ENCODE measurements around the gene DYRK3.

DYRK3 gene

DNA sequence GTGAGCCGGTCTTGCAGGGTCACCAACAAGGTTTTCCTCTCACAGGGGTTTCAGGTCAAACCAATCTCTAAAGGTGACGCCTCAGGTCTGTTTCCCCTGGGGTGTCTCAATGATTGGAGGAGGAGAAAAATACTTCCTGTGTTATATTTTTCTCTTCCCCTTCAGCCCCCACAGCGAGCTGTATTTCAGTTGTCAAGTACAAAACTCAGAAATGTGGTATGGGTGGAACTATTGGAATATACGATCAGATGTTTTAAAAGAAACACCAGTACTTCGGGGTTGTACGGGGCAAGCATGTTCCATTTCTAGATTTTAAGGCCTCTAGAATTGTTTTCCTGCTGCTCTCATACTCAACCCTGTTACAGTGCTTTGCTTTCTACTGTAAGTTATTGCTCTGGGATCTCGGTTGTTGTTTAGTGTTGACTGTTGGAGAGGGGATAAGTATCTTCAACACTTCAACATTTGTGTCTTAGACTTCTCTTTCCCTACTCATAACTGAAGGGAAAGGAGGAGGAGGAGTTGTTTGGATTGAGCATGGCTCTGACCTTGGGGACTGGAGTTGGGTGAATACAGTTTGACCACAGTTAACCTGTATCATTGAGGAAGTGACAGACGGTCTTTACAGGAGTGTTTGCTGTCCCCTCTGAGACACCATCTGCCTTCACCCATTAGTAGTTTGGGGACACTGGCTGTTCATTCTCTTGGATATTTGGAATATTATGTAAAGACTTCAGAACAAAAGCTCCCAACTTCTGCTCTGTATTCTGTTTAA is 51.3 kb downstream of the DYRK3 start:
- H3K9ac ChIP-seq (ENCODE audit: low read depth in 1 of 2, low read length in 2 of 2): peak overlapping the region; percentile 89 to 94
- peaks cover 72 to 73% of the 10 kb centered on the region in 2 donors for H3K4me1 ChIP-seq (ENCODE audit: control insufficient read depth in 1 of 2, insufficient read depth in 2 of 2, low read length in 2 of 2)
- H3K27me3 ChIP-seq (ENCODE audit: control insufficient read depth in 1 of 2, insufficient read depth in 2 of 2, low read length in 2 of 2): no peaks in the 10 kb centered on the region
- no peaks in the 10 kb centered on the region for H3K36me3 ChIP-seq (ENCODE audit: control insufficient read depth in 1 of 2, insufficient read depth in 2 of 2, low read length in 2 of 2)
- peak overlapping the region; percentile 92 for H3K27ac ChIP-seq (ENCODE audit: low read depth, low read length)
- no peaks in the 10 kb centered on the region for H3K9me3 ChIP-seq (ENCODE audit: control insufficient read depth in 1 of 2, low read length in 2 of 2)
- H3K4me3 ChIP-seq (ENCODE audit: low read depth in 1 of 2, low read length in 2 of 2): peak overlapping the region; percentile 85 to 92

GRCh38 chr1:206687251-206687914 is 52.0 kb downstream of the DYRK3 start:
- H3K4me1 ChIP-seq (ENCODE audit: control insufficient read depth in 1 of 2, insufficient read depth in 2 of 2, low read length in 2 of 2): peaks cover 75 to 76% of the 10 kb centered on the region in 2 donors
- no peaks in the 10 kb centered on the region for H3K9me3 ChIP-seq (ENCODE audit: control insufficient read depth in 1 of 2, low read length in 2 of 2)
- no peak overlapping the region for H3K27ac ChIP-seq (ENCODE audit: low read depth, low read length)
- peak overlapping the region; percentile 85 to 92 for H3K4me3 ChIP-seq (ENCODE audit: low read depth in 1 of 2, low read length in 2 of 2)
- no peaks in the 10 kb centered on the region for H3K27me3 ChIP-seq (ENCODE audit: control insufficient read depth in 1 of 2, insufficient read depth in 2 of 2, low read length in 2 of 2)
- H3K9ac ChIP-seq (ENCODE audit: low read depth in 1 of 2, low read length in 2 of 2): peak overlapping the region in 1 of 2 donors; percentile 89
- no peaks in the 10 kb centered on the region for H3K36me3 ChIP-seq (ENCODE audit: control insufficient read depth in 1 of 2, insufficient read depth in 2 of 2, low read length in 2 of 2)

GRCh38 chr1:206687915-206688442 is 52.6 kb downstream of the DYRK3 start:
- Histone ChIP-seq H3K27ac (ENCODE audit: low read depth, low read length) (no peak overlapping the region), H3K36me3 (ENCODE audit: control insufficient read depth in 1 of 2, insufficient read depth in 2 of 2, low read length in 2 of 2) (no peaks in the 10 kb centered on the region), H3K9me3 (ENCODE audit: control insufficient read depth in 1 of 2, low read length in 2 of 2) (no peaks in the 10 kb centered on the region), H3K27me3 (ENCODE audit: control insufficient read depth in 1 of 2, insufficient read depth in 2 of 2, low read length in 2 of 2) (no peaks in the 10 kb centered on the region), H3K9ac (ENCODE audit: low read depth in 1 of 2, low read length in 2 of 2) (peak overlapping the region in 1 of 2 donors; percentile 12), H3K4me3 (ENCODE audit: low read depth in 1 of 2, low read length in 2 of 2) (peak overlapping the region; percentile 28 to 92), H3K4me1 (ENCODE audit: control insufficient read depth in 1 of 2, insufficient read depth in 2 of 2, low read length in 2 of 2) (peaks cover 75 to 76% of the 10 kb centered on the region in 2 donors)

GRCh38 chr1:206690516-206690915 is 55.2 kb downstream of the DYRK3 start:
- Histone ChIP-seq H3K9me3 (ENCODE audit: control insufficient read depth in 1 of 2, low read length in 2 of 2) (no peaks in the 10 kb centered on the region), H3K9ac (ENCODE audit: low read depth in 1 of 2, low read length in 2 of 2) (no peak overlapping the region), H3K4me1 (ENCODE audit: control insufficient read depth in 1 of 2, insufficient read depth in 2 of 2, low read length in 2 of 2) (peaks cover 71 to 78% of the 10 kb centered on the region in 2 donors), H3K27me3 (ENCODE audit: control insufficient read depth in 1 of 2, insufficient read depth in 2 of 2, low read length in 2 of 2) (no peaks in the 10 kb centered on the region), H3K36me3 (ENCODE audit: control insufficient read depth in 1 of 2, insufficient read depth in 2 of 2, low read length in 2 of 2) (peaks cover 4 to 15% of the 10 kb centered on the region in 2 donors), H3K27ac (ENCODE audit: low read depth, low read length) (no peak overlapping the region), H3K4me3 (ENCODE audit: low read depth in 1 of 2, low read length in 2 of 2) (peak overlapping the region in 1 of 2 donors; percentile 1)

- peaks cover 7 to 22% of the 10 kb centered on the region in 2 donors for H3K36me3 ChIP-seq (ENCODE audit: control insufficient read depth in 1 of 2, insufficient read depth in 2 of 2, low read length in 2 of 2)
- H3K9ac ChIP-seq (ENCODE audit: low read depth in 1 of 2, low read length in 2 of 2): no peak overlapping the region
- H3K27me3 ChIP-seq (ENCODE audit: control insufficient read depth in 1 of 2, insufficient read depth in 2 of 2, low read length in 2 of 2): no peaks in the 10 kb centered on the region
- H3K4me1 ChIP-seq (ENCODE audit: control insufficient read depth in 1 of 2, insufficient read depth in 2 of 2, low read length in 2 of 2): peaks cover 71 to 81% of the 10 kb centered on the region in 2 donors
- H3K9me3 ChIP-seq (ENCODE audit: control insufficient read depth in 1 of 2, low read length in 2 of 2): no peaks in the 10 kb centered on the region
- H3K27ac ChIP-seq (ENCODE audit: low read depth, low read length): no peak overlapping the region
- no peak overlapping the region for H3K4me3 ChIP-seq (ENCODE audit: low read depth in 1 of 2, low read length in 2 of 2)
These were observed 56.3 kb downstream of the DYRK3 start for GRCh38 chr1:206691604-206692003.

DNA sequence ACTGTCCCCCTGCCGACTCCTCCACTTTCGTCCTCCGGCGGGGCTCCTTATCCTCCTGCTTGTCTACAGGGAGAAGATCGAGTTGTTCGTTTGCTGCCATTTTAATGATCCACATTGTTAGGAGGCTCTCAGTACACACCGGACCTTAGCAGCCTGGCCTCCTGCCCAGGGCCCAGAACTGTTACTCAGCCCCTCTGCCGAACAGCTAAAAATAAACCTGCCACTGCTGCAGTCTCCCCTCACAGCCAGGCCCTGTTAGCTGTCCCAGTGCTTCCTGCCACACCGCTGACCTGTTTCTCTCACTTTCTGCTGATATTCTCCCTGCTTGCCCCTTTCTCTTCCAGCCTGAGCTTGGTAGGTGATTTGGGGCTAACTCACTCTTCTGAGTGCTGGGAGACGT is 57.7 kb downstream of the DYRK3 start:
- peaks cover 69 to 76% of the 10 kb centered on the region in 2 donors for H3K4me1 ChIP-seq (ENCODE audit: control insufficient read depth in 1 of 2, insufficient read depth in 2 of 2, low read length in 2 of 2)
- no peak overlapping the region for H3K4me3 ChIP-seq (ENCODE audit: low read depth in 1 of 2, low read length in 2 of 2)
- H3K27me3 ChIP-seq (ENCODE audit: control insufficient read depth in 1 of 2, insufficient read depth in 2 of 2, low read length in 2 of 2): no peaks in the 10 kb centered on the region
- H3K27ac ChIP-seq (ENCODE audit: low read depth, low read length): peak overlapping the region; percentile 28
- peaks cover 10 to 28% of the 10 kb centered on the region in 2 donors for H3K36me3 ChIP-seq (ENCODE audit: control insufficient read depth in 1 of 2, insufficient read depth in 2 of 2, low read length in 2 of 2)
- no peaks in the 10 kb centered on the region for H3K9me3 ChIP-seq (ENCODE audit: control insufficient read depth in 1 of 2, low read length in 2 of 2)
- no peak overlapping the region for H3K9ac ChIP-seq (ENCODE audit: low read depth in 1 of 2, low read length in 2 of 2)

DNA sequence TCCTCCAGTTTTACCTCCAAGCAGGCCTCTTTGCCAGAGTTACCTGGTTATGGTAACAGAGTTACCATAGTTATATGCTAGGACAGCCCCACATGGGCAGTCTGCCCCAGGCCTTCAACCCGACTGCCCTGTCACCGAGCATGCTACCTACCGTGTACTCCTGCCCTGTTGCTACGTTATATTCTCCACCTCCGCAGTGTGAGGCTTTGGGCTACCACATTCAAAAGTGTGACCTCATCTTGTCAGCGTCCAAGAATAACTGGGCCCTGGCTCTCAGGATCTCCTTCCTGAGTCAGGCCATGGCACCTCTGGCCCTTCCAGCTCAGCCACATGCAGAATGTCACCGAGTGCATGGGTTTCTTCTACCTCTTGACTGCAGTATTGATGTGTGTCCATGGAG is 58.3 kb downstream of the DYRK3 start:
- no peak overlapping the region for H3K9ac ChIP-seq (ENCODE audit: low read depth in 1 of 2, low read length in 2 of 2)

GRCh38 chr1:206694171-206695124 is 59.1 kb downstream of the DYRK3 start:
- Histone ChIP-seq H3K9ac (ENCODE audit: low read depth in 1 of 2, low read length in 2 of 2) (no peak overlapping the region), H3K4me3 (ENCODE audit: low read depth in 1 of 2, low read length in 2 of 2) (no peak overlapping the region), H3K27ac (ENCODE audit: low read depth, low read length) (no peak overlapping the region), H3K4me1 (ENCODE audit: control insufficient read depth in 1 of 2, insufficient read depth in 2 of 2, low read length in 2 of 2) (peaks cover 62 to 70% of the 10 kb centered on the region in 2 donors), H3K36me3 (ENCODE audit: control insufficient read depth in 1 of 2, insufficient read depth in 2 of 2, low read length in 2 of 2) (peaks cover 11 to 30% of the 10 kb centered on the region in 2 donors), H3K9me3 (ENCODE audit: control insufficient read depth in 1 of 2, low read length in 2 of 2) (no peaks in the 10 kb centered on the region), H3K27me3 (ENCODE audit: control insufficient read depth in 1 of 2, insufficient read depth in 2 of 2, low read length in 2 of 2) (no peaks in the 10 kb centered on the region)

More for the DNA sequence above, 58.3 kb downstream of the DYRK3 start:
- H3K27me3 ChIP-seq (ENCODE audit: control insufficient read depth in 1 of 2, insufficient read depth in 2 of 2, low read length in 2 of 2): no peaks in the 10 kb centered on the region
- no peaks in the 10 kb centered on the region for H3K9me3 ChIP-seq (ENCODE audit: control insufficient read depth in 1 of 2, low read length in 2 of 2)
- H3K27ac ChIP-seq (ENCODE audit: low read depth, low read length): no peak overlapping the region
- H3K4me1 ChIP-seq (ENCODE audit: control insufficient read depth in 1 of 2, insufficient read depth in 2 of 2, low read length in 2 of 2): peaks cover 67 to 71% of the 10 kb centered on the region in 2 donors
- H3K4me3 ChIP-seq (ENCODE audit: low read depth in 1 of 2, low read length in 2 of 2): no peak overlapping the region
- H3K36me3 ChIP-seq (ENCODE audit: control insufficient read depth in 1 of 2, insufficient read depth in 2 of 2, low read length in 2 of 2): peaks cover 11 to 30% of the 10 kb centered on the region in 2 donors

DNA sequence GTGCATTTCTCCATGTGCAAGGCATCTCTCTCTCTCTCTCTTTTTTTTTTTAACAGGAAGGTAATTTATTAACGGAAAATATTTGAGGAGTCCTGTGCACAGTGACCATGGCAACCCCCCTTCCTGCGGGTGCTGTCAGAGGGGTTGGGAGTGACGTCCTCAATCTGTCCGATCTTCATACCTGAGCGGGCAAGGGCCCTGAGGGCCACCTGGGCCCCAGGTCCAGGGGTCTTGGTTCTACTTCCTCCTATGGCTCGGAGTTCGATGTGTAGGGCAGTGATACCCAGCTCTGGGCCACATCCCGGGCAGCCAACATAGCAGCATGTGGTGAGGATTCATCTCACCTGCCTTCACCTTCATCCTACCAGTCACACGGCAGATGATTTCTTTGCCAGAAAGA is 60.4 kb downstream of the DYRK3 start:
- H3K36me3 ChIP-seq (ENCODE audit: control insufficient read depth in 1 of 2, insufficient read depth in 2 of 2, low read length in 2 of 2): peaks cover 11 to 30% of the 10 kb centered on the region in 2 donors
- peaks cover 60 to 65% of the 10 kb centered on the region in 2 donors for H3K4me1 ChIP-seq (ENCODE audit: control insufficient read depth in 1 of 2, insufficient read depth in 2 of 2, low read length in 2 of 2)
- no peak overlapping the region for H3K9ac ChIP-seq (ENCODE audit: low read depth in 1 of 2, low read length in 2 of 2)
- no peaks in the 10 kb centered on the region for H3K9me3 ChIP-seq (ENCODE audit: control insufficient read depth in 1 of 2, low read length in 2 of 2)
- H3K27me3 ChIP-seq (ENCODE audit: control insufficient read depth in 1 of 2, insufficient read depth in 2 of 2, low read length in 2 of 2): no peaks in the 10 kb centered on the region
- H3K27ac ChIP-seq (ENCODE audit: low read depth, low read length): no peak overlapping the region
- no peak overlapping the region for H3K4me3 ChIP-seq (ENCODE audit: low read depth in 1 of 2, low read length in 2 of 2)

Data from duodenal mucosa (tissue), 2 donors.